Neural cell (in vitro differentiated cells): ENCODE measurements around the gene IFRD2. TPM values are rescaled to one million over a fixed set of nuclear protein-coding genes. Genes with fewer than 3 reads are reported as not detected.

ENCODE experiments used
- H2AFZ ChIP-seq: fragments of 200-600, 300-800 bp; sonication (generic), shearing (Covaris generic); 2 replicates; pipeline ENCODE4 v1.6.0; 2014; ENCODE audit warnings: low read depth, mild to moderate bottlenecking, antibody characterized with exemption, low read length, moderate library complexity
- H3F3A ChIP-seq: fragments of 200-600 bp; shearing (Covaris generic); 2 replicates; pipeline ENCODE4 v1.6.1; 2016; ENCODE audit warnings: mild to moderate bottlenecking, moderate library complexity, mixed read lengths, antibody characterized with exemption, low read length; ENCODE audit not compliant: insufficient read depth, poor library complexity, severe bottlenecking
- H3K27ac ChIP-seq: fragments of 200-600, 300-800 bp; sonication (generic), shearing (Covaris generic); 2 replicates; pipeline ENCODE4 v1.5.1; 2014; ENCODE audit warnings: mild to moderate bottlenecking, low read length, moderate library complexity
- H3K27me3 ChIP-seq: fragments of 300-800, 200-600 bp; sonication (generic), shearing (Covaris generic); 2 replicates; pipeline ENCODE4 v1.6.0; 2014; ENCODE audit warnings: mild to moderate bottlenecking, low read depth, low read length, moderate library complexity; ENCODE audit not compliant: insufficient read depth
- H3K36me3 ChIP-seq: fragments of 300-800, 200-600 bp; sonication (generic), shearing (Covaris generic); 2 replicates; pipeline ENCODE4 v1.5.1; 2014; ENCODE audit warnings: mild to moderate bottlenecking, antibody characterized with exemption, low read length, moderate library complexity; ENCODE audit not compliant: insufficient read depth
- H3K4me2 ChIP-seq: fragments of 300-800, 200-600 bp; sonication (generic), shearing (Covaris generic); 2 replicates; pipeline ENCODE4 v1.6.0; 2014; ENCODE audit warnings: mild to moderate bottlenecking, low read length
- H3K4me3 ChIP-seq: fragments of 300-800, 200-600 bp; sonication (generic), shearing (Covaris generic); 2 replicates; pipeline ENCODE4 v1.5.1; 2014; ENCODE audit warnings: mild to moderate bottlenecking, low read length, moderate library complexity
- H3K79me2 ChIP-seq: fragments of 200-600 bp; shearing (Covaris generic); replicated peaks from 2 replicates; pipeline ENCODE4 v1.6.0; 2014; ENCODE audit warnings: mild to moderate bottlenecking, low read length, moderate library complexity; ENCODE audit not compliant: insufficient read depth
- H3K9ac ChIP-seq: fragments of 300-800, 200-600 bp; sonication (generic), shearing (Covaris generic); 2 replicates; pipeline ENCODE4 v1.6.1; 2016; ENCODE audit warnings: mild to moderate bottlenecking, low read length, mixed read lengths
- H3K9me2 ChIP-seq: fragments of 200-600 bp; shearing (Covaris generic); 2 replicates; pipeline ENCODE4 v1.6.1; 2016; ENCODE audit warnings: mild to moderate bottlenecking, low read length, mixed read lengths; ENCODE audit not compliant: insufficient read depth
- H3K9me3 ChIP-seq: fragments of 200-600, 300-800 bp; sonication (generic), shearing (Covaris generic); 2 replicates; pipeline ENCODE4 v1.6.1; 2016; ENCODE audit warnings: mild to moderate bottlenecking, mixed run types, low read length, moderate library complexity, mixed read lengths
- H4K20me1 ChIP-seq: fragments of 200-600 bp; shearing (Covaris generic); 2 replicates; pipeline ENCODE4 v1.6.1; 2016; ENCODE audit warnings: mild to moderate bottlenecking, mixed run types; ENCODE audit not compliant: insufficient read depth
- CTCF ChIP-seq: fragments of 450-650 bp; IDR thresholded peaks from 2 replicates; pipeline ENCODE4 v1.5.1; 2014; ENCODE audit warnings: antibody characterized with exemption, mild to moderate bottlenecking, moderate library complexity; ENCODE audit not compliant: poor library complexity, severe bottlenecking
- EP300 ChIP-seq: fragments of 450-650 bp; conservative IDR thresholded peaks from 2 replicates; pipeline ENCODE4 v1.6.1; 2014; ENCODE audit warnings: antibody characterized with exemption, mild to moderate bottlenecking, moderate library complexity; ENCODE audit not compliant: poor library complexity, severe bottlenecking
- EZH2 ChIP-seq: fragments of 200-600, 300-800 bp; shearing (Covaris generic), sonication (generic); IDR thresholded peaks from 2 replicates; pipeline ENCODE4 v1.6.1; 2014; ENCODE audit warnings: antibody characterized with exemption, low read length, borderline replicate concordance, mild to moderate bottlenecking; ENCODE audit not compliant: insufficient read depth, poor library complexity, severe bottlenecking
- MXI1 ChIP-seq: fragments of 450-650 bp; conservative IDR thresholded peaks from 2 replicates; pipeline ENCODE4 v1.6.1; 2014; ENCODE audit warnings: antibody characterized with exemption, mild to moderate bottlenecking; ENCODE audit not compliant: poor library complexity, severe bottlenecking
- POLR2AphosphoS5 ChIP-seq: IDR thresholded peaks from 2 replicates; pipeline ENCODE4 v1.6.1; 2012
- RAD21 ChIP-seq: fragments of 450-650 bp; conservative IDR thresholded peaks from 2 replicates; pipeline ENCODE4 v1.6.1; 2014; ENCODE audit warnings: antibody characterized with exemption, mild to moderate bottlenecking, moderate library complexity
- REST ChIP-seq: IDR thresholded peaks from 2 replicates; pipeline ENCODE4 v1.6.1; 2012; ENCODE audit warnings: borderline replicate concordance
- SMC3 ChIP-seq: fragments of 450-650 bp; conservative IDR thresholded peaks from 2 replicates; pipeline ENCODE4 v1.6.1; 2014; ENCODE audit warnings: antibody characterized with exemption, mild to moderate bottlenecking, moderate library complexity; ENCODE audit not compliant: poor library complexity
- TAF1 ChIP-seq: IDR thresholded peaks from 2 replicates; pipeline ENCODE4 v1.6.1; 2012; ENCODE audit warnings: low read depth
- polyA plus RNA-seq: library from polyadenylated mRNA; depleted of rRNA; stranded (reverse); fragments of >200 nt; gene quantifications from 2 replicates; pipeline ENCODE4 v1.2.3, GENCODE V29; 2014

Gene IFRD2
- polyA plus RNA-seq, 1 donor from 2014 or later: 41.8 TPM

GRCh38 chr3:50304601-50305000, 12.4 kb upstream of the IFRD2 start:
- Histone ChIP-seq H3K79me2 (no peaks in the 10 kb centered on the region), H2AFZ (no peak overlapping the region), H4K20me1 (no peaks in the 10 kb centered on the region), H3F3A (no peaks in the 10 kb centered on the region), H3K9me2 (no peaks in the 10 kb centered on the region), H3K4me2 (no peak overlapping the region), H3K36me3 (no peaks in the 10 kb centered on the region), H3K9ac (no peak overlapping the region), H3K27me3 (no peaks in the 10 kb centered on the region), H3K27ac (no peak overlapping the region), H3K4me3 (no peak overlapping the region), H3K9me3 (no peaks in the 10 kb centered on the region)
- TF ChIP-seq TAF1: no peak
- TF ChIP-seq SMC3: no peak
- TF ChIP-seq CTCF: no peak
- TF ChIP-seq EP300: no peak
- TF ChIP-seq REST: no peak
- TF ChIP-seq RAD21: no peak
- TF ChIP-seq POLR2AphosphoS5: no peak
- no peak for TF ChIP-seq MXI1
- no peak for TF ChIP-seq EZH2

GRCh38 chr3:50303013-50303815, 11.0 kb upstream of the IFRD2 start, which contains the start of gene HYAL1:
Gene HYAL1, minus strand, starts transcription at chr3:50303574. Its CDS starts 618 bp downstream, at chr3:50302956.
- no peak within 1 kb of the TSS for H3K9ac ChIP-seq
- H3K4me3 ChIP-seq: no peak within 1 kb of the TSS
- no peak within 1 kb of the TSS for H2AFZ ChIP-seq
- no peaks in the 10 kb centered on the region for H3K9me3 ChIP-seq
- TF ChIP-seq REST (no peak), EZH2 (no peak), POLR2AphosphoS5 (no peak), CTCF (no peak), SMC3 (no peak), RAD21 (no peak), TAF1 (no peak), MXI1 (no peak), EP300 (no peak)
- H4K20me1 ChIP-seq: no peaks in the 10 kb centered on the region
- no peaks in the 10 kb centered on the region for H3K36me3 ChIP-seq
- H3K27me3 ChIP-seq: no peaks in the 10 kb centered on the region
- no peak within 1 kb of the TSS for H3K27ac ChIP-seq
- H3K4me2 ChIP-seq: no peak within 1 kb of the TSS
- H3F3A ChIP-seq: no peaks in the 10 kb centered on the region
- no peaks in the 10 kb centered on the region for H3K9me2 ChIP-seq
- no peaks in the 10 kb centered on the region for H3K79me2 ChIP-seq
